Natural killer cell (primary cell): Measurements from ENCODE around the gene TBRG4. TPM values are rescaled to one million over a fixed set of nuclear protein-coding genes. Genes with fewer than 3 reads are reported as not detected.

Experiments used
- ATAC-seq, 3 donors: fragments of 150-1000 bp in 2 of 3; fragments of 200-7000 bp in 1 of 3; cut with Tn5 transposase; 1 replicate in 1 of 3; 2 replicates in 2 of 3; pipeline ENCODE4 v1.10.0; 2021; ENCODE audit warnings: mild to moderate bottlenecking in 2 of 3, moderate library complexity in 2 of 3
- DNase-seq, 2 donors: peaks; one replicate each; pipeline versions ENCODE4 v3.0.0 to v3.0.0-alpha.2; 2013 to 2021; ENCODE audit warnings: mixed read lengths in 1 of 2
- H3K27ac ChIP-seq: one replicate; pipeline ENCODE4 v1.5.1; 2013; ENCODE audit warnings: mild to moderate bottlenecking, low read length
- H3K27me3 ChIP-seq: one replicate; pipeline ENCODE4 v1.6.1; 2013; ENCODE audit warnings: low read length; ENCODE audit not compliant: control insufficient read depth, insufficient read depth
- H3K36me3 ChIP-seq: one replicate; pipeline ENCODE4 v1.6.1; 2013; ENCODE audit warnings: low read length; ENCODE audit not compliant: control insufficient read depth, insufficient read depth
- H3K4me1 ChIP-seq: one replicate; pipeline ENCODE4 v1.6.1; 2013; ENCODE audit warnings: low read length; ENCODE audit not compliant: control insufficient read depth, insufficient read depth
- H3K4me3 ChIP-seq: one replicate; pipeline ENCODE4 v1.5.1; 2013; ENCODE audit warnings: low read length
- H3K9me3 ChIP-seq: one replicate; pipeline ENCODE4 v1.6.1; 2013; ENCODE audit warnings: low read length; ENCODE audit not compliant: control insufficient read depth, insufficient read depth
- H3K27ac Mint-ChIP-seq, 2 donors: one replicate each; pipeline ENCODE4 v1.8.0; 2022; ENCODE audit warnings: mild to moderate bottlenecking in 2 of 2, mixed read lengths in 2 of 2, moderate library complexity in 1 of 2
- H3K27me3 Mint-ChIP-seq, 2 donors: one replicate each; pipeline ENCODE4 v1.8.0; 2022; ENCODE audit warnings: low read depth in 2 of 2, mixed read lengths in 2 of 2
- H3K36me3 Mint-ChIP-seq: one replicate; pipeline ENCODE4 v1.8.0; 2022; ENCODE audit warnings: mixed read lengths
- H3K4me1 Mint-ChIP-seq, 2 donors: one replicate each; pipeline ENCODE4 v1.8.0; 2022; ENCODE audit warnings: mixed read lengths in 2 of 2
- H3K4me3 Mint-ChIP-seq: one replicate; pipeline ENCODE4 v1.8.0; 2022; ENCODE audit warnings: mild to moderate bottlenecking, moderate library complexity, mixed read lengths
- H3K9me3 Mint-ChIP-seq, 2 donors: one replicate each; pipeline ENCODE4 v1.8.0; 2022; ENCODE audit warnings: mixed read lengths in 2 of 2
- WGBS: methylation state at CpG from one replicate; pipeline ENCODE4 v1.1.7; 2013; ENCODE audit warnings: missing lambda C conversion rate; ENCODE audit not compliant: insufficient coverage; 5-methylcytosine and 5-hydroxymethylcytosine counted together
- intact Hi-C: fragments of 100-400 bp; cut with micrococcal nuclease; formaldehyde crosslinking; loops from one replicate; pipeline ENCODE4 v1.14.2; 2022
- total RNA-seq, 4 donors: library from RNA; stranded (reverse); fragments of 120-200 nt in 1 of 4; gene quantifications; one replicate each; pipeline versions ENCODE4 v1.2.3 to v1.2.4, GENCODE V29; 2013 to 2022
- TF ChIP-seq, protein P1 (sequence below): fragments of 200-600 bp; IDR thresholded peaks from one replicate; pipeline ENCODE4 v1.8.0; 2022; ENCODE audit warnings: antibody characterized with exemption

TBRG4 gene
- total RNA-seq, 3 donors from 2014 or later (not counting 1 experiment from before 2014, with no cell fraction given): 48.6 to 56.7 (median 55.9) TPM

DNA sequence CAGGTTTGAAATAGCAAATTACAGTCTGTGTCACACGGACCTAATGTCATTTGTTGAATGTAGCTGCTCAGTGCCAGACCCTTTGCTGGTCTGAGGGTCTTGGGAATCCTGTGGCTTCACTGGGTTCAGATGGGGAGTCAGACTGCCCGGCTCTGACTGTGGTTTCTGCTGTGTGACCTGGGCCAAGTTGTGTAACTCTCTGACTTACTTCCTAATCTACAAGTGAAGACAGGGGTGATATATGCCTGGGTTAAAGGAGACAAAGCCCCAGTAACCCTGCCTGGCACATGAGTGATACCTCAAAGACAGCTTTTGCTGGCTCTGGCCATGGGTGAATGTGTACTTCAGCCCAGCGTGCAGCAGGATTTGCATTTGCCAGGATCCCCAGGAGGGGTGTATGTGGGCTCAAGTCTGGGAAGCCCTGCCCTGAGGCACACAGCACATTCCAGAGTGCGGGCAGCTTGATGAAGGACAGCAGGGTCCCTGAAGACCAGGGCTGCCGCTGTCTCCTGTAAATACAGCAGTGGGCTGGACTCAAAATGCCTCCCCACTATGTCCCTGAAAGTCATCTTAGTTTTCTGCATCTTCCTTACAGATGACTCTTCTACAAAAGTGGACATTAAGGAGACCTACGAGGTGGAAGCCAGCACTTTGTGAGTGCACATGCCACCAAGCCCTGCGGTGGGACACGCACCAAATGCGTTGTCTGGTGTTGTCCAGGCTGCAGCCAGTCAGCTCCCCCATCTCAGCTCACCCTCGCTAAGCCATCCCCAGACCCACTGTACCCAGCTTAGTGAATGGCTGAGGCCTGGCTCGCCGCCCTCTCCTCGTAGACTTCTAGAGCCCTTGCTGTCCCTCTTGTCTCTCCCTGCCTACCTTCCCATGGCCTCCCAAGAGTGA is 39.1 kb downstream of the TBRG4 start:
- no peaks in the 10 kb centered on the region for H3K27me3 Mint-ChIP-seq
- intact Hi-C loops: loop anchor here (10.0 kb wide), 1 partner anchor 48 kb away; no protein-coding TSS in a partner anchor
- Histone ChIP-seq H3K4me1 (peaks cover 69% of the 10 kb centered on the region), H3K27me3 (no peaks in the 10 kb centered on the region), H3K9me3 (no peaks in the 10 kb centered on the region), H3K36me3 (peaks cover 97% of the 10 kb centered on the region), H3K27ac (no peak overlapping the region), H3K4me3 (no peak overlapping the region)
- DNase-seq (no peak), ATAC-seq (no peak)
- no peaks in the 10 kb centered on the region for H3K36me3 Mint-ChIP-seq
- H3K4me3 Mint-ChIP-seq: no peak overlapping the region
- 90% methylated on average over 10 of the region's 13 CpGs for WGBS
- no peaks in the 10 kb centered on the region for H3K9me3 Mint-ChIP-seq
- H3K4me1 Mint-ChIP-seq: peaks cover 62 to 71% of the 10 kb centered on the region in 2 donors
- peak overlapping the region; percentile 62 to 92 for H3K27ac Mint-ChIP-seq
- TF ChIP-seq, protein P1, sequence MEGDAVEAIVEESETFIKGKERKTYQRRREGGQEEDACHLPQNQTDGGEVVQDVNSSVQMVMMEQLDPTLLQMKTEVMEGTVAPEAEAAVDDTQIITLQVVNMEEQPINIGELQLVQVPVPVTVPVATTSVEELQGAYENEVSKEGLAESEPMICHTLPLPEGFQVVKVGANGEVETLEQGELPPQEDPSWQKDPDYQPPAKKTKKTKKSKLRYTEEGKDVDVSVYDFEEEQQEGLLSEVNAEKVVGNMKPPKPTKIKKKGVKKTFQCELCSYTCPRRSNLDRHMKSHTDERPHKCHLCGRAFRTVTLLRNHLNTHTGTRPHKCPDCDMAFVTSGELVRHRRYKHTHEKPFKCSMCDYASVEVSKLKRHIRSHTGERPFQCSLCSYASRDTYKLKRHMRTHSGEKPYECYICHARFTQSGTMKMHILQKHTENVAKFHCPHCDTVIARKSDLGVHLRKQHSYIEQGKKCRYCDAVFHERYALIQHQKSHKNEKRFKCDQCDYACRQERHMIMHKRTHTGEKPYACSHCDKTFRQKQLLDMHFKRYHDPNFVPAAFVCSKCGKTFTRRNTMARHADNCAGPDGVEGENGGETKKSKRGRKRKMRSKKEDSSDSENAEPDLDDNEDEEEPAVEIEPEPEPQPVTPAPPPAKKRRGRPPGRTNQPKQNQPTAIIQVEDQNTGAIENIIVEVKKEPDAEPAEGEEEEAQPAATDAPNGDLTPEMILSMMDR: no peak

GRCh38 chr7:45071528-45071927 is 40.0 kb downstream of the TBRG4 start:
- Histone ChIP-seq H3K9me3 (no peaks in the 10 kb centered on the region), H3K36me3 (peaks cover 91% of the 10 kb centered on the region), H3K4me1 (peaks cover 61% of the 10 kb centered on the region), H3K27me3 (no peaks in the 10 kb centered on the region), H3K27ac (no peak overlapping the region), H3K4me3 (no peak overlapping the region)
- TF ChIP-seq, protein P1: no peak
- Mint-ChIP-seq H3K36me3 (no peaks in the 10 kb centered on the region), H3K9me3 (no peaks in the 10 kb centered on the region), H3K4me1 (peaks cover 56 to 68% of the 10 kb centered on the region in 2 donors), H3K4me3 (no peak overlapping the region), H3K27me3 (no peaks in the 10 kb centered on the region), H3K27ac (peak overlapping the region; percentile 62 to 92)
- 85% methylated on average over 3 of the region's 3 CpGs for WGBS
- no peak for DNase-seq
- ATAC-seq: no peak
- intact Hi-C loops: loop anchor here (10.0 kb wide), 1 partner anchor 47 kb away; no protein-coding TSS in a partner anchor

- Histone ChIP-seq H3K4me1 (peaks cover 49% of the 10 kb centered on the region), H3K36me3 (peaks cover 90% of the 10 kb centered on the region), H3K4me3 (no peak overlapping the region), H3K27ac (no peak overlapping the region), H3K27me3 (no peaks in the 10 kb centered on the region), H3K9me3 (no peaks in the 10 kb centered on the region)
- Mint-ChIP-seq H3K4me1 (peaks cover 58 to 71% of the 10 kb centered on the region in 2 donors), H3K27me3 (no peaks in the 10 kb centered on the region), H3K4me3 (no peak overlapping the region), H3K27ac (peak overlapping the region; percentile 54 to 77), H3K36me3 (no peaks in the 10 kb centered on the region), H3K9me3 (no peaks in the 10 kb centered on the region)
- ATAC-seq (no peak), DNase-seq (no peak)
- WGBS: 87% methylated on average over 1 of the region's 1 CpG
- TF ChIP-seq, protein P1: no peak
- intact Hi-C loops: loop anchor here (10.0 kb wide), 1 partner anchor 45 kb away; no protein-coding TSS in a partner anchor
These were observed 41.2 kb downstream of the TBRG4 start for GRCh38 chr7:45070254-45070642.
